ENCODE measurements around the gene SPESP1. TPM values are rescaled to one million over a fixed set of nuclear protein-coding genes. Genes with fewer than 3 reads are reported as not detected.

The SPESP1 gene
- total and polyA plus RNA-seq, 2 donors (not counting 1 experiment from before 2014, with no cell fraction given), result 0.13 to 1.1 TPM

DNA sequence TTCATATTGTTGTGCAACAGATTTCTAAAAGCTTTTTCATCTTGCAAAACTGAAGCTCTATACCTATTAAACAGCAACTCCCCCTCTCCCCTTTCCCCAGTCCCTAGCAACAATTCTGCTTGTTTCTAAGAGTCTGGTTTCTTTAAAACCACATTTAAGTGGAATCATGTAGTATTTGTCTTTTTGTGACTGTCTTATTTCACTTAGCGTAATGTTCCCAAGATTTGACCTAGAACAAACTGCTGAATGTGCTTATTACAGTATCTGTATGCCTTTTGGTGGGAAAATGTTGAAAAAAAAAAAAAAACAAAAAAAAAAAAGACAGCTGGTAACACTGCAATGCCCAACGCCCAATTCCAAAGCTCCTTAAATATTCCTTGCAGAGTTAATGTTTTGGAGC lies 19.5 kb upstream of the SPESP1 start:
- Mint-ChIP-seq H3K4me1 (no peaks in the 10 kb centered on the region), H3K4me3 (no peak overlapping the region), H3K27me3 (peaks cover 26% of the 10 kb centered on the region), H3K9me3 (ENCODE audit: insufficient read depth) (no peaks in the 10 kb centered on the region), H3K27ac (no peak overlapping the region)
- ATAC-seq (ENCODE audit: low read depth), result no peak
- H3K36me3 ChIP-seq (replicated peaks in 1 of 2; ENCODE audit: control extremely low read depth in 1 of 2, control insufficient read depth in 1 of 2, extremely low read depth in 1 of 2, insufficient read depth in 2 of 2, low read length in 1 of 2), result no peaks in the 10 kb centered on the region
- no peaks in the 10 kb centered on the region for H3K4me1 ChIP-seq (ENCODE audit: control insufficient read depth in 2 of 2, insufficient read depth in 2 of 2, low read length in 2 of 2)
- ChIA-PET CTCF (interaction anchor here (1.1 kb wide), 1 partner anchor 10 kb away, joined by 3 read pairs; no protein-coding TSS in a partner anchor), POLR2A (no interaction called here)
- no peak overlapping the region for H3K27ac ChIP-seq (ENCODE audit: low read length in 2 of 2)
- no peak overlapping the region for H2AFZ ChIP-seq (ENCODE audit: insufficient read depth, low read depth, low read length, poor library complexity, severe bottlenecking)
- peaks cover 0 to under 1% (median 0%) of the 10 kb centered on the region in 3 donors for H3K9me3 ChIP-seq (ENCODE audit: control extremely low read depth in 1 of 3, control insufficient read depth in 2 of 3, insufficient read depth in 1 of 3, low read length in 2 of 3)
- intact Hi-C loops (cut with micrococcal nuclease), result no loop called here
- no peaks in the 10 kb centered on the region for H3K79me2 ChIP-seq (ENCODE audit: control insufficient read depth, insufficient read depth, low read length)
- H3K4me3 ChIP-seq (ENCODE audit: control extremely low read depth in 1 of 5, extremely low read depth in 1 of 5, insufficient read depth in 1 of 5, low read depth in 2 of 5, low read length in 4 of 5), result no peak overlapping the region
- no peak for DNase-seq
- H3K27me3 ChIP-seq (replicated peaks in 1 of 4; ENCODE audit: control extremely low read depth in 1 of 4, control insufficient read depth in 3 of 4, insufficient read depth in 4 of 4, low read length in 3 of 4), result peaks cover 0 to 3% (median 1%) of the 10 kb centered on the region in 4 experiments
- no peak overlapping the region for H3K4me2 ChIP-seq (replicated peaks; ENCODE audit: low read depth, low read length, poor library complexity, severe bottlenecking)
- H3K9ac ChIP-seq (ENCODE audit: low read length), result no peak overlapping the region
- no peaks in the 10 kb centered on the region for H4K20me1 ChIP-seq (ENCODE audit: control insufficient read depth, insufficient read depth, low read length, poor library complexity, severe bottlenecking)
- no CpG with 5 or more reads among the region's 2 CpGs for WGBS (ENCODE audit: insufficient coverage)
- TF ChIP-seq CTCF (IDR thresholded peaks at IDR 0.05), result no peak
- TF ChIP-seq EZH2 (IDR thresholded peaks at IDR 0.05; ENCODE audit: borderline replicate concordance, insufficient read depth, low read depth, low read length, poor library complexity, severe bottlenecking), result no peak

DNA sequence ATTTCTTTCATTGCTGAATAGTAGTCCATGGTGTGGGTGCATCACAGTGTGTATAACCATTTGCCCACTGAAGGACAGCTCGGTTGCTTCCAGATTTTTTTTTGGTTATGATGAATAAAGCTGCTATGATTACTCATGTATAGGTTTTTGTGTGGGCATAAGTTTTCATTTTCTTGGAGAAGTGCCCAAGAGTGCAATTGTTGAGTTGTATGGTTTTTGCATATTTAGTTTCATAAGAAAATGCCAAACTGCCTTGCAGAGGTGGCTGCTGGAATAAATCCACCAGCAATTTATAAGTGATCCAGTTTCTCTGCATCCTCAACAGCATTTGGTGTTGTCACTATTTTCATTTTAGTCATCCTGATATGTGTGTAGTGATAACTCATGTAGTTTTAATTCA lies 8.4 kb upstream of the SPESP1 start:
- H3K27me3 ChIP-seq (replicated peaks in 1 of 4; ENCODE audit: control extremely low read depth in 1 of 4, control insufficient read depth in 3 of 4, insufficient read depth in 4 of 4, low read length in 3 of 4), result no peaks in the 10 kb centered on the region
- intact Hi-C loops (cut with micrococcal nuclease), result loop anchor here (10.0 kb wide), 1 partner anchor 667 kb away; no protein-coding TSS in a partner anchor
- H3K9me3 Mint-ChIP-seq (ENCODE audit: insufficient read depth), result no peaks in the 10 kb centered on the region
- H4K20me1 ChIP-seq (ENCODE audit: control insufficient read depth, insufficient read depth, low read length, poor library complexity, severe bottlenecking), result no peaks in the 10 kb centered on the region
- H3K9me3 ChIP-seq (ENCODE audit: control extremely low read depth in 1 of 3, control insufficient read depth in 2 of 3, insufficient read depth in 1 of 3, low read length in 2 of 3), result no peaks in the 10 kb centered on the region
- CTCF ChIA-PET, result interaction anchor here (1.4 kb wide), 1 partner anchor 11 kb away, joined by 3 read pairs; no protein-coding TSS in a partner anchor
- no peak overlapping the region for H3K9ac ChIP-seq (ENCODE audit: low read length)
- H3K36me3 ChIP-seq (replicated peaks in 1 of 2; ENCODE audit: control extremely low read depth in 1 of 2, control insufficient read depth in 1 of 2, extremely low read depth in 1 of 2, insufficient read depth in 2 of 2, low read length in 1 of 2), result no peaks in the 10 kb centered on the region
- peaks cover 3% of the 10 kb centered on the region for H3K4me1 Mint-ChIP-seq
- no peak overlapping the region for H3K4me3 ChIP-seq (ENCODE audit: control extremely low read depth in 1 of 5, extremely low read depth in 1 of 5, insufficient read depth in 1 of 5, low read depth in 2 of 5, low read length in 4 of 5)
- 0% methylated on average over 1 of the region's 1 CpG for WGBS (ENCODE audit: insufficient coverage)
- POLR2A ChIA-PET, result no interaction called here
- ATAC-seq (ENCODE audit: low read depth) (no peak), DNase-seq (no peak)
- H3K79me2 ChIP-seq (ENCODE audit: control insufficient read depth, insufficient read depth, low read length), result no peaks in the 10 kb centered on the region
- no peak overlapping the region for H3K4me2 ChIP-seq (replicated peaks; ENCODE audit: low read depth, low read length, poor library complexity, severe bottlenecking)
- no peak overlapping the region for H3K27ac ChIP-seq (ENCODE audit: low read length in 2 of 2)
- no peak overlapping the region for H2AFZ ChIP-seq (ENCODE audit: insufficient read depth, low read depth, low read length, poor library complexity, severe bottlenecking)
- H3K27me3 Mint-ChIP-seq, result peaks cover 9% of the 10 kb centered on the region
- H3K4me1 ChIP-seq (ENCODE audit: control insufficient read depth in 2 of 2, insufficient read depth in 2 of 2, low read length in 2 of 2), result no peaks in the 10 kb centered on the region
- H3K4me3 Mint-ChIP-seq, result no peak overlapping the region
- no peak overlapping the region for H3K27ac Mint-ChIP-seq
- TF ChIP-seq EZH2 (IDR thresholded peaks at IDR 0.05; ENCODE audit: borderline replicate concordance, insufficient read depth, low read depth, low read length, poor library complexity, severe bottlenecking) (no peak), CTCF (IDR thresholded peaks at IDR 0.05) (no peak)

All from B cell (primary cell).